ENCODE measurements around the gene CADPS2.

DNA sequence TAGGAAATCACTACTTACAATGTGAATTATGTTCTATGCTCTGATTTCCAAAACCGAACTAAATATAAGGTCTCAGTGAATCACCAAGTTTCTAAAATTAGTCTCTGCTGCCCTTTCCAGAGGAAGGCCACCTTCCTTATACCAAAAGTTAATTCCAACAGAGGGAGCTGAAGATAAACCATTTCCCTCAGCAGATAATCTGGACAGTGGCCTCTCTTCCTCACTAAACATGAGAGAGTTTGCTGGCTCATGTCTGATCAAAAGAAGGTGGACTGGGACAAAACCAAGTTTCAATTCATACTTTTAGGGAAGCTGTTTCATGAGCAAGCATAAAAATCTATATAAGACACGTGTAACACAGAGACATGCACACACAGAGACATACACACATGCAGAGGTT, 588.1 kb downstream of the CADPS2 start:
- TF ChIP-seq, protein P1, sequence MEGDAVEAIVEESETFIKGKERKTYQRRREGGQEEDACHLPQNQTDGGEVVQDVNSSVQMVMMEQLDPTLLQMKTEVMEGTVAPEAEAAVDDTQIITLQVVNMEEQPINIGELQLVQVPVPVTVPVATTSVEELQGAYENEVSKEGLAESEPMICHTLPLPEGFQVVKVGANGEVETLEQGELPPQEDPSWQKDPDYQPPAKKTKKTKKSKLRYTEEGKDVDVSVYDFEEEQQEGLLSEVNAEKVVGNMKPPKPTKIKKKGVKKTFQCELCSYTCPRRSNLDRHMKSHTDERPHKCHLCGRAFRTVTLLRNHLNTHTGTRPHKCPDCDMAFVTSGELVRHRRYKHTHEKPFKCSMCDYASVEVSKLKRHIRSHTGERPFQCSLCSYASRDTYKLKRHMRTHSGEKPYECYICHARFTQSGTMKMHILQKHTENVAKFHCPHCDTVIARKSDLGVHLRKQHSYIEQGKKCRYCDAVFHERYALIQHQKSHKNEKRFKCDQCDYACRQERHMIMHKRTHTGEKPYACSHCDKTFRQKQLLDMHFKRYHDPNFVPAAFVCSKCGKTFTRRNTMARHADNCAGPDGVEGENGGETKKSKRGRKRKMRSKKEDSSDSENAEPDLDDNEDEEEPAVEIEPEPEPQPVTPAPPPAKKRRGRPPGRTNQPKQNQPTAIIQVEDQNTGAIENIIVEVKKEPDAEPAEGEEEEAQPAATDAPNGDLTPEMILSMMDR (IDR thresholded peaks at IDR 0.05) = no peak
- TF ChIP-seq POLR2A (IDR thresholded peaks at IDR 0.05; ENCODE audit: low read depth) (no peak), EP300 (IDR thresholded peaks at IDR 0.05) (no peak), POLR2AphosphoS5 (IDR thresholded peaks at IDR 0.05) (no peak)
